ENCODE data around the gene MMP11.

MMP11 gene

GRCh38 chr22:23803001-23803819 lies 30.6 kb downstream of the MMP11 start:
- no peak for DNase-seq

DNA sequence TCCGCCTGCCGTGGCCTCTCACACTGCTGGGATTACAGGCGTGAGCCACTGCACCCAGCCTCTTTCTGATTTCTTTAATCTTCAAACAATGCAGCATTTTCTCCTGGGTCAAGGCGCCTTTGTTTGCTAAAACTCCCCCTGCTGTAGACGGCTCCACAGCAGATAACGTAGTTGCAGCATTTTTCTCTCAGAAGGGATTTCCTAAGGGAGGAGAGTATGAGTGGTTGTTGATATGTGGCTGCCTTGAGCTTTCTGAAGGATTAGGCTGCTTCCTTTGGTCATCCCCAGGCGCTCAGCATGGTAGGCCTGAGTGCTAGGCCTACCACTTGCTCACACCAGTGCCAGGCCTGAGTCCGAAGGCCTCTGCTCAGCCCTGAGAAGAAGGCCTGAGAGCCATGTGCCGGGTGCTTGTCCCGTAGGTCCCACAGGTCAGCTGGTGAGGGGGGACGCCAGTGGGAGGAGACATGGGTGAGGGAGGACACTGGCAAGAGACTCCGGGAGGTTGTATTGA lies 32.2 kb downstream of the MMP11 start:
- no peak for DNase-seq

DNA sequence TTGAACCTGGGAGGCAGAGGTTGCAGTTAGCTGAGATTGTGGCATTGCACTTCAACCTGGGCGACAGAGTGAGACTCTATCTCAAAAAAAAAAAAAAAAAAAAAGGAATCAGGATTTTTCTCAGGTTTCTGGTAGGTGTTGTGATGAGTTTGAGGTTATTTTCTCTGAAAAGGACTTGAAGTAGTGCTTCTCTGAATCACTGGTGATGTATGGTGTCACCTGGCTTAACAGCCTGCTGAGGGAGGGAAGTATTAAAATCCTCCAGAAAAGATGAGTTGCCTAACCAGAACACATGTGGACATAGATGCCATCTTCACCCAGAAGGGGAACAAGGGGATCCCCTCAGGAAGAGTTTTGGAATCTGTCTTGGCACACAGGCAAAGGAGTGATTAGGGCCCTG lies 34.2 kb downstream of the MMP11 start:
- DNase-seq: no peak

GRCh38 chr22:23812378-23812777 lies 39.7 kb downstream of the MMP11 start:
- no peak for DNase-seq

GRCh38 chr22:23815541-23816155 lies 43.0 kb downstream of the MMP11 start:
- DNase-seq: no peak

- DNase-seq: no peak
Measured at GRCh38 chr22:23816156-23816976, 43.7 kb downstream of the MMP11 start.

- no peak for DNase-seq
Measured at GRCh38 chr22:23817146-23817545, 44.5 kb downstream of the MMP11 start.

- DNase-seq: no peak
Measured at GRCh38 chr22:23818541-23818940, 45.9 kb downstream of the MMP11 start.

DNA sequence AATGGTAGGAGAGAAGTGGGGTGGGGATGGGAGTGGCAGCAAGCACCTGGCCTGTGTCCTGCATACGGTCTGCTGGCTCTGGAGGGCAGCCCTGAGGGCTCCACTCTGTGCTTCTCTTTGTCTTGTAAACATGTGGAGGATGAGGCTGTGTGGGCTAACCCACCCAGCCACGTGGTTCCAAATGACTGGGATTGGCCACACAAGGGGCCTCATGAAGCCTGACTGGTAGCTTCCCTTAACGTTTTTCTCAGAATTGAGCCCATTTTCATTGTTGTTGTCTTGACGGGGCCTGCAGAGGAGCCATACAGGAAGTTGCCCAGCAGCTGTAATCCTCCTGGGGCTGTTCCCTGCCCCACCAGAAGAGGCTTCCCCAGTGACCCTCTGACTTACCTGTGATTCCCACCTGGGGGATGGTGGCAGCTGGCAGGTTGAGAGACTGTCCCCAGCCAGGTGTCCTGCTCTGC lies 48.1 kb downstream of the MMP11 start:
- DNase-seq: no peak

DNA sequence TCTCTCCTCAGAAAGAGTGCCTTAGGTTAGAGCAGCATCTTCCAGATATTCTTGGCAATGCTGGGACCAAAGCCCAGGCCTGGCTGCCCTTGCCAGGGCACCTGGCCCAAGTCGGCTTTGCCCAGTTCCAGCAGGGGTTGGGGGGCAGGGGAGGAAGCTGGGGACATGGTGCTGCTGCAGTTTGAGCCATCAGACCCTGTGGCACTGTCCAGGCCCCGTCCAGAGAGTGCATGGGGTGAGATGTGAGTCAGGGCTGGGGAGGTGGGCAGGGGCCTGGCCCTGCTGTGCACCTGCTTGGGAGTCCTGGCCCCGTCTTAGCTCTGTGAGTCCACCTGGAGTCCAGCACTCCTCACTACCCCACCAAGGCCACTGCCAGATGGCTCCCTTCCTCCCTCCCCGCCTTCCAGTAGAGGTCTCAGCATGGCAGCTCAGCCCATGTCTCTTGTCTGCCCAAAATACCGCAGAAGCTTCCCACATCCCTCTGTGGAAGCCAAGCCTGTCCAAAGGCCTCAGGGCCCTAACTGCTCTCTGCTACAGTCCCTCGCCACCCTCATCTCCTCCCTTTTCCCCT lies 49.5 kb downstream of the MMP11 start:
- DNase-seq: no peak

DNA sequence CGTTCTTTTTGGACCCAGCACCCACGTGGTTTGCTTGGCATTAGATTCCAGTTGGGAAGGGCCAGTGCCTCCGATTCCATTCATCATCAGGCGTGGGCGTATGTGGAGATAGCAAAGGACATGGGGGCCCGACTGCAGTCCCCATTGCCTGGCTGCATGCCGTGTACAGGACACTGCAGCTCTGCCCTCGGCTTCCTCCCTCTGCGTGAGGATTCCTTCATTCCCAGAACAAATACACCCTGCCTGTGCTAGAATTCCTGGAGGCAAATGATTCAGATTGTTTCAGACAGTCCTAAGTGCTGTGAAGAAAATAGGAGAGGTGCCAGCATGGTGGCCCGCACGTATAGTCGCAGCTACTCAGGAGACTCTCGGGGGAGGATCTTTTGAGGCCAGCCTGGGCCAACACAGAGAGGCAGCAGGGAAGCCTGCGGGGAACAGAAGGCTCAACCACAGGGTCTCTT lies 50.7 kb downstream of the MMP11 start:
- DNase-seq: no peak

- no peak for DNase-seq
Measured at GRCh38 chr22:23824476-23825245, 52.0 kb downstream of the MMP11 start.

GRCh38 chr22:23825246-23825905 lies 52.7 kb downstream of the MMP11 start:
- DNase-seq: no peak

DNA sequence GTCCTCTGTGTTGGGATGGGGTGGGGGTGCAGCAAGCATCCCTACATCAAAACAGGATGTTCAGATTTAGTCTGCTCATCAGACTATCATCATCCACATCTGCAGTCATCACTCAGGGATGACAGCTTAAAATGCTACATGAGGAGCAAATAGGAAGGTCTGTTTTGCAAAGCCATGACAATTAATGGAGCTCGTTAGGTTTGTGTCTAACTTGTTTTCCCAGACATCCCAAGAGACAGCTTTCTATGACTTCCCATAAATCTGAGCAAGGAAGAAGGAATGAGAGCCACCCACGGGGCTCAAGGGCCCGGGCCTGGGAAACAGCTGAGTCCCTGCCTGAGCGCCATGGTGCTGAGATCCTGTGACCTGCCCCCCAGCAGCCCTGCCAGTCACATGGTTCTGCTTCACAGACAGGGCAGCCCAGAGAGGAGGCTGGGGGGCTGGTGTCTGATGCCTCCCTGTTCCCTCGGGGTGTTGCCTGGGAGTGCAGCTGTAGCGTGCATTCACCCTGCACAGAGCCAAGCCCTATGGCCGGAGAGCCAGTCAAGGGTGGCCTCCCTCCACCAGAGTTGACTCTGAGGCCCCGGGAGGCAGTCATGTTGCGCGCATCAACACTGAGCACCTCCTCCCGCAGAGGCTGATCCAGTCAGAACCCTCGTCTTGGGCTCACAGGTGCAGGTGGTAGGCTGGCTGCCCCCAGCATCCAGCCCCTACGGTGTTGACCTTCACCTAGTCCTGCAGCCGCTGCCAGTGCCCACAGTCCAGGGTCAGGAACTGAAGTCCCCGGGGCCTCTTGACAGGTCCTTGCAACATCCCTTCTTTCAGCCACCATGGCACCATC lies 54.1 kb downstream of the MMP11 start:
- DNase-seq: no peak

DNA sequence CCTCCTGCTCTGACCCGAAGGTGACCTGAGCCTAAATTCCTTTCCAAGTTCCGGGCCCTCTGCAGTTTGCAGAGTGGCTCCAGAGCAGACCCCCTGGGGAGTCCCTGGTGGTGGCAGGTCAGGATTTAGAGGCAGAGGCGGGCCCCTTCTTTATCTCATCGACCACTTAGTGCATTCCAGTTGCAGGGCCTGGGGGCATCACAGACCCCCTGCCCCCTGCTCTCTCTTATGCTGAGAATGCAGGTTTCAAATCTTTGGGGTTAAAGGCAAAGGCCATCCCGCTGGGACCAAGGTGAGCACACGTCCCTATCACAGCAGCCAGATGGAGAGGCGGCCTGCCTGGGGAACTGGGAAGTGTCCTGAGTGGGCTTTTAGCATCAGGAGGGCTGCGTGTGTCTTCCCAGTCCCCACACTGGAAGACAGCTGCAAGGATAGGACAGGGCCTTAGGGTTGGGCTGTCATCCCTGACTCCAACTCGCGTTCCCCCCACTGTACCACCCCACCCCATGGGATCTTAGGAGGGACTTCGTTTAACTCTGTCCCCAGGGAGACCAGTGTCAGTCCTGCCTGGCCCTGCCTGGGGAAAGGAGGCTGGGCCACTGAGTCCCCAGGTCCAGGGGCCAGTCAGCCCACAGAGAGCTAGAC lies 54.8 kb downstream of the MMP11 start:
- no peak for DNase-seq

DNA sequence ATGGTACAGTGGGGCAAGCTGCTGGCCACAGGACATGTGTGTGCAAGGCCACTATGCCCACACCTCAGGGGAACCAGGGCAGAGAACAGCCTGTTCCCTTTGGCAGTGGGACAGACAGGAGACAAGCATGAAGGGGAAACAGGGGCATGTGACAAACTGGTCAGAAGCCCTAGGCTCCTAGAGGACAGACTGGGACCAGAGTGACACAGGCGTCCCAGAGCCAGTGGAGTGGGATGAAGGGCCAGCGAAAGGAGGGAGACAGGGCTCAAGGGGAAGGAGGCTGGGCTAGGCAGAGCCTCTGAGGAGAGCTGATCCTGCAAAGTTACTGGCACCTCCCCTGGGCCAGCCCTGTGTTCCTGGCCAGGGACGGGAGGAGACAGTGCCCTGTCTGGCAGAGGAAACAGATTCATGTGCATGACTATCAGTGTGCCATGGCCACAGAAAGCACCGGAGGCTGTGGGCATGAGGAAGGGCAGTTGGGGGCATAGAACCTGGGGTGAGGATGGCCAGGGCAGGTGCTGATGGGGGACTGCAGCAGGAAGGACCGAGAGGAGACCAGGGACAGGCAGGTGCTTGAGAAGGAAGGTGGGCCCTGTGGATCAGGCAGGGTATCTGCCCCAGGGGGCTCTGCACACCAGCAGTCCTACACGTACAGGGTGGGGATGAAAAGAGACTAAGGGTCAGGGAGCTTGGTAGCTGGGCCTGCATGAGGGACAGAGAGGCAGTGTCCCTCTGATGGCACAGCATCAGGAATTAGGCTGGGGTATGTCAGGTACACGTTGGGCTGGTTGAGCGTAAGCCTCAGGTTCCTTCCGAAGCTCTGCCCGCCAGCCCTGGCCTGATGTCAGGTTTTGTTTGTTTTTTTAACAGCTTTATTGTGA lies 56.4 kb downstream of the MMP11 start:
- no peak for DNase-seq

DNA sequence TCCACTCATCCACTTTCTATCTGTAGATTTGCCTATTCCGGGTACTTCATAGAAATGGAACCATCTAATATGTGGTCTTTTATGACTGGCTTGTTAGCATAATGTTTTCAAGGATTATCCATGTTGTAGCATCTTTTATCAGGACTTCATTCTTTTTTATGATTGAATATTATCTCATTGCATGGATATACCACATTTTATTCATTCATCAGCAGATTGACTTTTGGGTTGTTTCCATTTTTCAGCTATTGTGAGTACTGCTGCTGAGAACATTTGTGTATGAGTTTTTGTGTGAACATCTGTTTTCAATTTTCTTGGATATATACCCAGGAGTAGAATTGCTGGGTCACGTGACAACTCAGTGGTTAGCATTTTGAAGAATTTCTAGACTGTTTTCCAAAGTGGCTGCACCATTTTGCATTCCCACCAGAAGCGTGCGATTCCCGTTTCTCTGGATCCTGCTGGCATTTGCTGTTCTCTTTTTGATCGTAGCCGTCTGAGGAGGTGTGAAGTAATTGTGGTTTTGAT lies 57.3 kb downstream of the MMP11 start:
- no peak for DNase-seq

GRCh38 chr22:23831261-23831660 lies 58.6 kb downstream of the MMP11 start:
- no peak for DNase-seq

DNA sequence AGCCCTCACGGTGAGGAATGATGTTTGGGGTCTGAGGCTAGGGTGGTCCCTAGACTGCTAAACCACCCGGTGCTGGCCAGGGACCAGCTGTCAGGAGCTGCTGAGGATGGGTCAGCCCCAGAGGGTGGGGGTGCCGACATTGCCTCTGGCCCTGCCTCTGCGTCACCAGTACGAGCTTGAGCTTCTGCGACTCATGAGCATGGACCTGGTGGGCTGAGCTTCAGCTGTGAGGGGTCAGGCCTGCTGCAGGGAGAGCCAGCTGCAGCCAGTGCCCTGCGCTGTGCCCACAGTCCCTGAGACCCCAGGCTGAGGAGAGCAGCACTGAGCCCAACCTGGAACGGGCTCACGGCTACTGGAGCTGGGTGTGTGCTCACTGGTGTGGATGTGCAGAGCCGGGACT lies 59.1 kb downstream of the MMP11 start:
- no peak for DNase-seq

All from NCI-H187 (cell line).